Vagina (tissue), 2 donors: ENCODE data around the gene PTCD3.

ENCODE experiments used
- POLR2A ChIP-seq, 2 donors: fragments of 450-650 bp; IDR thresholded peaks; one replicate each; pipeline ENCODE4 v1.6.1; 2017; ENCODE audit warnings: antibody characterized with exemption in 2 of 2, mild to moderate bottlenecking in 2 of 2, moderate library complexity in 2 of 2
- POLR2AphosphoS5 ChIP-seq, 2 donors: sonication (generic); formaldehyde crosslinking; IDR thresholded peaks; one replicate each; pipeline ENCODE4 v1.9.0; 2017; ENCODE audit warnings: antibody characterized with exemption in 2 of 2, mild to moderate bottlenecking in 2 of 2, low read depth in 1 of 2; ENCODE audit not compliant: insufficient read depth in 1 of 2
- TF ChIP-seq, protein P1 (sequence below), 3 experiments: fragments of 450-650 bp in 2 of 3; fragments of 200-600 bp in 1 of 3; sonication (generic) in 1 of 3; IDR thresholded peaks; one replicate each; pipeline ENCODE4 v1.5.1; 2017 to 2019; ENCODE audit warnings: antibody characterized with exemption in 3 of 3, mild to moderate bottlenecking in 2 of 3, moderate library complexity in 2 of 3

GRCh38 chr2:86074256-86074655, 31.8 kb upstream of the PTCD3 start:
- TF ChIP-seq, protein P1, sequence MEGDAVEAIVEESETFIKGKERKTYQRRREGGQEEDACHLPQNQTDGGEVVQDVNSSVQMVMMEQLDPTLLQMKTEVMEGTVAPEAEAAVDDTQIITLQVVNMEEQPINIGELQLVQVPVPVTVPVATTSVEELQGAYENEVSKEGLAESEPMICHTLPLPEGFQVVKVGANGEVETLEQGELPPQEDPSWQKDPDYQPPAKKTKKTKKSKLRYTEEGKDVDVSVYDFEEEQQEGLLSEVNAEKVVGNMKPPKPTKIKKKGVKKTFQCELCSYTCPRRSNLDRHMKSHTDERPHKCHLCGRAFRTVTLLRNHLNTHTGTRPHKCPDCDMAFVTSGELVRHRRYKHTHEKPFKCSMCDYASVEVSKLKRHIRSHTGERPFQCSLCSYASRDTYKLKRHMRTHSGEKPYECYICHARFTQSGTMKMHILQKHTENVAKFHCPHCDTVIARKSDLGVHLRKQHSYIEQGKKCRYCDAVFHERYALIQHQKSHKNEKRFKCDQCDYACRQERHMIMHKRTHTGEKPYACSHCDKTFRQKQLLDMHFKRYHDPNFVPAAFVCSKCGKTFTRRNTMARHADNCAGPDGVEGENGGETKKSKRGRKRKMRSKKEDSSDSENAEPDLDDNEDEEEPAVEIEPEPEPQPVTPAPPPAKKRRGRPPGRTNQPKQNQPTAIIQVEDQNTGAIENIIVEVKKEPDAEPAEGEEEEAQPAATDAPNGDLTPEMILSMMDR (IDR thresholded peaks at IDR 0.05): no peak
- TF ChIP-seq POLR2A (IDR thresholded peaks at IDR 0.05) (no peak), POLR2AphosphoS5 (IDR thresholded peaks at IDR 0.05; ENCODE audit: insufficient read depth in 1 of 2, low read depth in 1 of 2) (no peak)
